ENCODE data around the gene ERC2.

DNA sequence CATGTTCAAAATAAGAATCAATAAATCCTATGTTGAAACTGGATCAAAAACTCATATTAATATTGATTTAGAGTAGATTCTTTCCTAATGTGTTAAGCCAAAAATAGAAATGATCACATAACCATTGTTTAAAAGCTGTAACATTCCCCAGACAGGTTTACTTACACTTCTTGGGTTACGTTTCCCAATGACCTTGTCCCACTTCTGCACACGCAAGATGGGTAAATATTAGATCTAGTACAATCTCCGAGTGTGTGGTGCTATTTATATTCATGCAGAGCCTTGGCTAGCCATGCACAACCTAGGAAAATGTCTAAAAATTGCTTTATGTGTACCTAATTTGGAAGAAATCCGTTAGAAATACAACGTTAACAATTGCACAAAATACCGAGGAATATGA is 39.6 kb downstream of the ERC2 start:
- TF ChIP-seq, protein P1, sequence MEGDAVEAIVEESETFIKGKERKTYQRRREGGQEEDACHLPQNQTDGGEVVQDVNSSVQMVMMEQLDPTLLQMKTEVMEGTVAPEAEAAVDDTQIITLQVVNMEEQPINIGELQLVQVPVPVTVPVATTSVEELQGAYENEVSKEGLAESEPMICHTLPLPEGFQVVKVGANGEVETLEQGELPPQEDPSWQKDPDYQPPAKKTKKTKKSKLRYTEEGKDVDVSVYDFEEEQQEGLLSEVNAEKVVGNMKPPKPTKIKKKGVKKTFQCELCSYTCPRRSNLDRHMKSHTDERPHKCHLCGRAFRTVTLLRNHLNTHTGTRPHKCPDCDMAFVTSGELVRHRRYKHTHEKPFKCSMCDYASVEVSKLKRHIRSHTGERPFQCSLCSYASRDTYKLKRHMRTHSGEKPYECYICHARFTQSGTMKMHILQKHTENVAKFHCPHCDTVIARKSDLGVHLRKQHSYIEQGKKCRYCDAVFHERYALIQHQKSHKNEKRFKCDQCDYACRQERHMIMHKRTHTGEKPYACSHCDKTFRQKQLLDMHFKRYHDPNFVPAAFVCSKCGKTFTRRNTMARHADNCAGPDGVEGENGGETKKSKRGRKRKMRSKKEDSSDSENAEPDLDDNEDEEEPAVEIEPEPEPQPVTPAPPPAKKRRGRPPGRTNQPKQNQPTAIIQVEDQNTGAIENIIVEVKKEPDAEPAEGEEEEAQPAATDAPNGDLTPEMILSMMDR (IDR thresholded peaks at IDR 0.05): no peak
- TF ChIP-seq ZFX (IDR thresholded peaks at IDR 0.05; ENCODE audit: borderline replicate concordance): no peak

Data from 22Rv1 (cell line).